WTC11 (cell line): ENCODE results near the gene SRPK1. TPM values are rescaled to one million over a fixed set of nuclear protein-coding genes. Genes with fewer than 3 reads are reported as not detected.

Source experiments
- ATAC-seq: fragments of 200-7000 bp; cut with Tn5 transposase; 2 replicates; pipeline ENCODE4 v1.10.0; 2021; ENCODE audit warnings: mild to moderate bottlenecking, moderate library complexity
- CTCF ChIA-PET: fragments of 300-600 bp; sonication (Branson Sonifier 250); formaldehyde crosslinking; loops from one replicate; lab custom pipeline; 2021; ENCODE audit warnings: antibody characterized with exemption; lab: Charles Lee
- POLR2A ChIA-PET: fragments of 350-600 bp; sonication (Branson Sonifier 250); formaldehyde crosslinking; loops from one replicate; lab custom pipeline; 2021; ENCODE audit warnings: antibody characterized with exemption; lab: Charles Lee
- DNase-seq: peaks from one replicate; pipeline ENCODE4 v3.0.0; 2021; ENCODE audit warnings: low spot score
- H3K27ac Mint-ChIP-seq: 2 replicates; pipeline ENCODE4 v1.8.0; 2021; ENCODE audit warnings: mixed read lengths
- H3K27me3 Mint-ChIP-seq: 2 replicates; pipeline ENCODE4 v1.8.0; 2021; ENCODE audit warnings: low read depth, mild to moderate bottlenecking, moderate library complexity, mixed read lengths
- H3K36me3 Mint-ChIP-seq: 2 replicates; pipeline ENCODE4 v1.8.0; 2021; ENCODE audit warnings: mixed read lengths
- H3K4me1 Mint-ChIP-seq: 2 replicates; pipeline ENCODE4 v1.8.0; 2022; ENCODE audit warnings: mixed read lengths
- H3K4me3 Mint-ChIP-seq: 2 replicates; pipeline ENCODE4 v1.8.0; 2021; ENCODE audit warnings: mild to moderate bottlenecking, moderate library complexity, mixed read lengths
- H3K9me3 Mint-ChIP-seq: 2 replicates; pipeline ENCODE4 v1.8.0; 2021; ENCODE audit warnings: mixed read lengths
- ATF1 ChIP-seq: sonication (generic); formaldehyde crosslinking; IDR thresholded peaks from 2 replicates; pipeline ENCODE4 v1.8.1; 2023; ENCODE audit warnings: mild to moderate bottlenecking, moderate library complexity, missing genetic modification reagents
- CBFB ChIP-seq: sonication (generic); formaldehyde crosslinking; IDR thresholded peaks from 2 replicates; pipeline ENCODE4 v1.8.1; 2022; ENCODE audit warnings: mild to moderate bottlenecking, low read depth, missing genetic modification reagents
- CREB1 ChIP-seq: sonication (generic); formaldehyde crosslinking; IDR thresholded peaks from 2 replicates; pipeline ENCODE4 v1.8.0; 2023; ENCODE audit warnings: mild to moderate bottlenecking, missing genetic modification reagents
- E2F1 ChIP-seq: sonication (generic); formaldehyde crosslinking; IDR thresholded peaks from 2 replicates; pipeline ENCODE4 v1.8.0; 2022; ENCODE audit warnings: mild to moderate bottlenecking, missing genetic modification reagents
- ETV6 ChIP-seq: sonication (generic); formaldehyde crosslinking; IDR thresholded peaks from 2 replicates; pipeline ENCODE4 v1.8.1; 2022; ENCODE audit warnings: mild to moderate bottlenecking, missing genetic modification reagents
- FOXK1 ChIP-seq: sonication (generic); formaldehyde crosslinking; IDR thresholded peaks from 2 replicates; pipeline ENCODE4 v1.8.0; 2022; ENCODE audit warnings: mild to moderate bottlenecking, moderate library complexity, missing genetic modification reagents
- FOXP4 ChIP-seq: sonication (generic); formaldehyde crosslinking; IDR thresholded peaks from 2 replicates; pipeline ENCODE4 v1.8.0; 2022; ENCODE audit warnings: mild to moderate bottlenecking, missing genetic modification reagents
- JUN ChIP-seq: sonication (generic); formaldehyde crosslinking; IDR thresholded peaks from 2 replicates; pipeline ENCODE4 v1.8.0; 2023; ENCODE audit warnings: mild to moderate bottlenecking, missing genetic modification reagents
- MLX ChIP-seq: sonication (generic); formaldehyde crosslinking; IDR thresholded peaks from 2 replicates; pipeline ENCODE4 v1.8.1; 2023; ENCODE audit warnings: mild to moderate bottlenecking, missing genetic modification reagents, moderate library complexity
- MXD4 ChIP-seq: fragments of 250-450 bp; sonication (Bioruptor Pico); IDR thresholded peaks from 2 replicates; pipeline ENCODE4 v1.8.0; 2021; ENCODE audit warnings: mild to moderate bottlenecking, moderate library complexity, borderline replicate concordance
- MYBL2 ChIP-seq: sonication (generic); formaldehyde crosslinking; IDR thresholded peaks from 2 replicates; pipeline ENCODE4 v1.8.1; 2023; ENCODE audit warnings: mild to moderate bottlenecking, moderate library complexity, missing genetic modification reagents
- SMAD3 ChIP-seq: sonication (generic); formaldehyde crosslinking; IDR thresholded peaks from 2 replicates; pipeline ENCODE4 v1.8.0; 2022; ENCODE audit warnings: missing genetic modification reagents, mild to moderate bottlenecking, borderline replicate concordance
- SP1 ChIP-seq: sonication (generic); formaldehyde crosslinking; conservative IDR thresholded peaks from 2 replicates; pipeline ENCODE4 v1.8.1; 2022; ENCODE audit warnings: missing genetic modification reagents
- TCF7 ChIP-seq: sonication (generic); formaldehyde crosslinking; IDR thresholded peaks from 2 replicates; pipeline ENCODE4 v1.8.0; 2022; ENCODE audit warnings: mild to moderate bottlenecking, low read depth, missing genetic modification reagents, moderate library complexity
- TEAD1 ChIP-seq: sonication (generic); formaldehyde crosslinking; IDR thresholded peaks from 2 replicates; pipeline ENCODE4 v1.8.0; 2022; ENCODE audit warnings: mild to moderate bottlenecking, missing genetic modification reagents
- ZNF121 ChIP-seq: sonication (generic); formaldehyde crosslinking; IDR thresholded peaks from 2 replicates; pipeline ENCODE4 v1.8.0; 2023; ENCODE audit warnings: missing genetic modification reagents
- ZNF317 ChIP-seq: sonication (generic); formaldehyde crosslinking; IDR thresholded peaks from 2 replicates; pipeline ENCODE4 v1.8.1; 2023; ENCODE audit warnings: low read depth, mild to moderate bottlenecking, moderate library complexity, missing genetic modification reagents, borderline replicate concordance
- total RNA-seq: library from RNA; stranded (reverse); gene quantifications from 3 replicates; pipeline ENCODE4 v1.2.3, GENCODE V29; 2021
- TF ChIP-seq, protein P1 (sequence below): fragments of 250-450 bp; sonication (Bioruptor Pico); conservative IDR thresholded peaks from 2 replicates; pipeline ENCODE4 v1.9.0; 2021; ENCODE audit warnings: mild to moderate bottlenecking
- TF ChIP-seq, protein P2 (sequence below): sonication (generic); formaldehyde crosslinking; IDR thresholded peaks from 2 replicates; pipeline ENCODE4 v1.8.1; 2022; ENCODE audit warnings: missing genetic modification reagents, borderline replicate concordance
- TF ChIP-seq, protein P3 (sequence below): sonication (generic); formaldehyde crosslinking; IDR thresholded peaks from 2 replicates; pipeline ENCODE4 v1.8.1; 2022; ENCODE audit warnings: low read depth, missing genetic modification reagents, borderline replicate concordance
- TF ChIP-seq, protein P4 (sequence below): sonication (generic); formaldehyde crosslinking; IDR thresholded peaks from 2 replicates; pipeline ENCODE4 v1.8.1; 2022; ENCODE audit warnings: mild to moderate bottlenecking, moderate library complexity, missing genetic modification reagents

SRPK1 gene
- total RNA-seq, 1 experiment from 2014 or later: 100.0 TPM

- TF ChIP-seq, protein P1, sequence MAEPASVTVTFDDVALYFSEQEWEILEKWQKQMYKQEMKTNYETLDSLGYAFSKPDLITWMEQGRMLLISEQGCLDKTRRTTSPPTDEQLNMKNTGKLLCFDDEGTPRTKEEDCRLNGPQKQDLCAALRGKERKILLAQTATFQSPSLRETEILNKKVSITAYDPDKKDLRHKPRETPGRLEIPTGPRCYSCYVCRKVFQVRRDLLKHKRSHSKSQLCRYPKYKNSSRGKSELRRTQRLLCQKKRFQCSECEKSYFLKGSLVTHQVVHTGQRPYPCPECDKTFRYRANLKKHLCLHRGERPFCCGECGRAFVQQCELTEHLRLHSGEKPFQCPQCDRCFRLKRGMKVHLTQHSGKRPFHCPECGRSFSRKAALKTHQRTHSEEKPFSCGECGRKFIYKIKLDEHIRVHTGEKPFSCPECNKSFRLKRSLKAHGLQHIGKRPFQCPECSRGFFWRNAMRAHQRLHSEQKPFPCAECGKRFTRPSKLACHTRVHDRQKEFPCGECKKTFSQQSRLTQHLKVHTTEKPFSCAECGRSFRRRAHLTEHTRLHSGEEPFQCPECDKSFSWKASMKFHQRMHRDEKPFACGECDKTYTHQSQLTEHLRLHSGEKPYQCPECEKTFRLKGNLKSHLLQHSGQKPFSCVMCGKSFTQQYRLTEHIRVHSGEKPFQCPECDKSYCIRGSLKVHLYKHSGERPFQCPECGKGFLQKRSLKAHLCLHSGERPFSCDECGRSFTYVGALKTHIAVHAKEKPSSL: no peak
- no peak for TF ChIP-seq FOXP4 (CRISPR knock-in tag)
These were observed 27.7 kb downstream of the SRPK1 start (continued) for GRCh38 chr6:35893246-35893645.

DNA sequence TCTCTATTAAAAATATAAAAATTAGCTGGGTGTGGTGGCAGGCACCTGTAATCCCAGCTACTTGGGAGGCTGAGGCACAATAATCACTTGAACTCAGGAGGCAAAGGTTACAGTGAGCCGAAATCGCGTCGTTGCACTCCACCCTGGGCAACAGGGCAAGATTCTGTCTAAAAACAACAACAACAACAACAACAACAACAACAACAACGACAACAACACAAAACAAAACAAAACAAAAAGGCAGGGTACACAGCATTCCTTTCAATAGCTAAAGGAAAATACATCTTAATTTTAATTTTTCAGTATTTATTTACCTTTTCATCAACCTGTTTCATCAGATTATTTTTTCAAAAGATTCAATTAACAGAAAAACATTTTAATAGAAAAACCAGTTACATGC, 28.4 kb downstream of the SRPK1 start:
- CTCF ChIA-PET: no interaction called here
- H3K27me3 Mint-ChIP-seq: no peaks in the 10 kb centered on the region
- H3K36me3 Mint-ChIP-seq: peaks cover 23% of the 10 kb centered on the region
- no peak for TF ChIP-seq CREB1 (CRISPR knock-in tag)
- TF ChIP-seq ZNF317 (CRISPR knock-in tag): no peak
- no peak for TF ChIP-seq SP1
- no peak for TF ChIP-seq TEAD1 (CRISPR knock-in tag)
- TF ChIP-seq ETV6 (CRISPR knock-in tag): no peak
- TF ChIP-seq, protein P2, sequence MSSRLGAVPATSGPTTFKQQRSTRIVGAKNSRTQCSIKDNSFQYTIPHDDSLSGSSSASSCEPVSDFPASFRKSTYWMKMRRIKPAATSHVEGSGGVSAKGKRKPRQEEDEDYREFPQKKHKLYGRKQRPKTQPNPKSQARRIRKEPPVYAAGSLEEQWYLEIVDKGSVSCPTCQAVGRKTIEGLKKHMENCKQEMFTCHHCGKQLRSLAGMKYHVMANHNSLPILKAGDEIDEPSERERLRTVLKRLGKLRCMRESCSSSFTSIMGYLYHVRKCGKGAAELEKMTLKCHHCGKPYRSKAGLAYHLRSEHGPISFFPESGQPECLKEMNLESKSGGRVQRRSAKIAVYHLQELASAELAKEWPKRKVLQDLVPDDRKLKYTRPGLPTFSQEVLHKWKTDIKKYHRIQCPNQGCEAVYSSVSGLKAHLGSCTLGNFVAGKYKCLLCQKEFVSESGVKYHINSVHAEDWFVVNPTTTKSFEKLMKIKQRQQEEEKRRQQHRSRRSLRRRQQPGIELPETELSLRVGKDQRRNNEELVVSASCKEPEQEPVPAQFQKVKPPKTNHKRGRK (CRISPR knock-in tag): no peak
- no peak for TF ChIP-seq MYBL2 (CRISPR knock-in tag)
- TF ChIP-seq MXD4 (CRISPR knock-in tag): no peak
- TF ChIP-seq, all 79 proteins: peak for 0
- H3K9me3 Mint-ChIP-seq: no peaks in the 10 kb centered on the region
- no peak overlapping the region for H3K27ac Mint-ChIP-seq
- ATAC-seq (no peak), DNase-seq (no peak)
- H3K4me3 Mint-ChIP-seq: no peak overlapping the region
- peaks cover 26% of the 10 kb centered on the region for H3K4me1 Mint-ChIP-seq
- POLR2A ChIA-PET: interaction anchor here (0.6 kb wide), 1 partner anchor 15 kb away, joined by 3 read pairs; no protein-coding TSS in a partner anchor

- Mint-ChIP-seq H3K4me1 (peaks cover 9% of the 10 kb centered on the region), H3K27ac (no peak overlapping the region), H3K27me3 (no peaks in the 10 kb centered on the region), H3K36me3 (peaks cover 55% of the 10 kb centered on the region), H3K9me3 (peaks cover 17% of the 10 kb centered on the region), H3K4me3 (no peak overlapping the region)
- POLR2A ChIA-PET: no interaction called here
- DNase-seq (no peak), ATAC-seq (no peak)
- CTCF ChIA-PET: no interaction called here
- TF ChIP-seq ZNF121 (peak; percentile 88), MLX (CRISPR knock-in tag) (no peak)
- TF ChIP-seq, all 79 proteins: peak for 1
These were observed 41.7 kb downstream of the SRPK1 start for GRCh38 chr6:35879151-35879550.

DNA sequence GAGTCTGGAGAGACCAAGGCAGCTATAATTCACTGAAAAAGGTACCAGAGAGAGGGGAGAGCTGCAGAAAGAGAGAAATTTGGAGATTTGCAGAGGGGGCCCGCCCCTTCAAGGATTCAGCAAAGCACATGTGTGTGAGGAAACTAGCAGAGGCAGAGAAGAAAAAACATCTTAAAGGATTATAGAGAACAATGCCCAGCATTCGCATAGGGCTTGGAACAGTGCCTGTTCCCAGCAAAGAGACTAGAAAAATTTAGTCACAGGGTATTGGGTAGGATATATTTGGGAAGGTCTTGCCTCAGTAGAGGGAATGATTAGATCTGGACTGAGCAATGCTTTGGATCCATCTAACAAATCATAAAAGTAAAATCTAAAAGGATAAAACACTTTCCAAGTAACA, 44.0 kb downstream of the SRPK1 start:
- ATAC-seq: no peak
- CTCF ChIA-PET: no interaction called here
- H3K27ac Mint-ChIP-seq: peak overlapping the region; percentile 48

More for the DNA sequence above, 44.0 kb downstream of the SRPK1 start:
- TF ChIP-seq E2F1 (CRISPR knock-in tag): no peak
- TF ChIP-seq FOXK1 (CRISPR knock-in tag): no peak
- no peak for TF ChIP-seq ZNF317 (CRISPR knock-in tag)
- TF ChIP-seq JUN (CRISPR knock-in tag): no peak
- TF ChIP-seq, protein P3, sequence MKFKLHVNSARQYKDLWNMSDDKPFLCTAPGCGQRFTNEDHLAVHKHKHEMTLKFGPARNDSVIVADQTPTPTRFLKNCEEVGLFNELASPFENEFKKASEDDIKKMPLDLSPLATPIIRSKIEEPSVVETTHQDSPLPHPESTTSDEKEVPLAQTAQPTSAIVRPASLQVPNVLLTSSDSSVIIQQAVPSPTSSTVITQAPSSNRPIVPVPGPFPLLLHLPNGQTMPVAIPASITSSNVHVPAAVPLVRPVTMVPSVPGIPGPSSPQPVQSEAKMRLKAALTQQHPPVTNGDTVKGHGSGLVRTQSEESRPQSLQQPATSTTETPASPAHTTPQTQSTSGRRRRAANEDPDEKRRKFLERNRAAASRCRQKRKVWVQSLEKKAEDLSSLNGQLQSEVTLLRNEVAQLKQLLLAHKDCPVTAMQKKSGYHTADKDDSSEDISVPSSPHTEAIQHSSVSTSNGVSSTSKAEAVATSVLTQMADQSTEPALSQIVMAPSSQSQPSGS (CRISPR knock-in tag): no peak
- TF ChIP-seq TCF7: no peak
- no peak for TF ChIP-seq ATF1 (CRISPR knock-in tag)
- TF ChIP-seq CBFB (CRISPR knock-in tag): no peak
- no peak for TF ChIP-seq SMAD3
- TF ChIP-seq, protein P4, sequence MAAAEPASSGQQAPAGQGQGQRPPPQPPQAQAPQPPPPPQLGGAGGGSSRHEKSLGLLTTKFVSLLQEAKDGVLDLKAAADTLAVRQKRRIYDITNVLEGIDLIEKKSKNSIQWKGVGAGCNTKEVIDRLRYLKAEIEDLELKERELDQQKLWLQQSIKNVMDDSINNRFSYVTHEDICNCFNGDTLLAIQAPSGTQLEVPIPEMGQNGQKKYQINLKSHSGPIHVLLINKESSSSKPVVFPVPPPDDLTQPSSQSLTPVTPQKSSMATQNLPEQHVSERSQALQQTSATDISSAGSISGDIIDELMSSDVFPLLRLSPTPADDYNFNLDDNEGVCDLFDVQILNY (CRISPR knock-in tag): no peak
- H3K36me3 Mint-ChIP-seq: peaks cover 50% of the 10 kb centered on the region
- H3K4me1 Mint-ChIP-seq: peaks cover 9% of the 10 kb centered on the region
- peaks cover 16% of the 10 kb centered on the region for H3K9me3 Mint-ChIP-seq
- no peaks in the 10 kb centered on the region for H3K27me3 Mint-ChIP-seq
- no peak for DNase-seq
- POLR2A ChIA-PET: no interaction called here
- H3K4me3 Mint-ChIP-seq: no peak overlapping the region
